ENCODE measurements around the gene PRKCD. TPM values are rescaled to one million over a fixed set of nuclear protein-coding genes. Genes with fewer than 3 reads are reported as not detected.
A peak's percentile ranks its signal among the peaks of the same experiment; 100 is the strongest.

PRKCD gene
- total RNA-seq, 1 experiment from 2014 or later, result 19.2 TPM

GRCh38 chr3:53164911-53165310 lies 3.9 kb downstream of the PRKCD start:
- ATAC-seq (no peak; the same call in 1 of the 2 replicates), DNase-seq (ENCODE audit: low spot score) (peak; percentile 39)
- H3K27ac Mint-ChIP-seq, result peak overlapping the region; percentile 63; the same call in 1 of the 2 replicates
- no peak overlapping the region for H3K4me3 Mint-ChIP-seq
- H3K4me1 Mint-ChIP-seq, result peaks cover 41% of the 10 kb centered on the region
- no peaks in the 10 kb centered on the region for H3K9me3 Mint-ChIP-seq
- no peaks in the 10 kb centered on the region for H3K36me3 Mint-ChIP-seq
- no peak for TF ChIP-seq ZNF423 (CRISPR knock-in tag; IDR thresholded peaks at IDR 0.05)
- no peak for TF ChIP-seq GTF2I (CRISPR knock-in tag; conservative IDR thresholded peaks at IDR 0.05)
- TF ChIP-seq SMAD4 (CRISPR knock-in tag; IDR thresholded peaks at IDR 0.05), result no peak
- no peak for TF ChIP-seq ERG (CRISPR knock-in tag; IDR thresholded peaks at IDR 0.05)
- no peak for TF ChIP-seq NFE2L1 (CRISPR knock-in tag; IDR thresholded peaks at IDR 0.05)
- ChIA-PET POLR2A (no interaction called here), CTCF (interaction anchor here (0.6 to 3.9 kb wide), 6 partner anchors 9 to 56 kb away, joined by 3 to 17 read pairs (median 5); no protein-coding TSS in a partner anchor)
- peaks cover 9% of the 10 kb centered on the region for H3K27me3 Mint-ChIP-seq (ENCODE audit: low read depth)

DNA sequence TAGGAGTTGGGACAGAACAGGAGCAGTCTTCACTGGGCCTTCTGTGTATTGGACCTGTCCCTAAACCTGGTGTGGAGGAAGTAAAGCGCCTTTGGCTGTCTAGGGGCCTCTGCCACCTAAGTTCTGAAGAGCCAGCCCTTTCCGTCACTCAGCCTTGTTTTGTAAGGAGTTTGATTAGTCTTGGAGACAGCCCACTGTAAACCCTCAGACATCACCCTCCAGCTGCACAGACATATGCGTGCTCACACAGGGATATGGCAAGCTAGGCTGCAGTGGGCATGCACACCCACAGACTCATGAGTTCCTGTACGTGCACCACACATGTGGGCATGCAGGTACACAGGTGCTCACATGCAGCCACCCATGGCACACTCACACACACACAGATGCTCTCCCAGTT lies 5.2 kb downstream of the PRKCD start:
- TF ChIP-seq, protein P1, sequence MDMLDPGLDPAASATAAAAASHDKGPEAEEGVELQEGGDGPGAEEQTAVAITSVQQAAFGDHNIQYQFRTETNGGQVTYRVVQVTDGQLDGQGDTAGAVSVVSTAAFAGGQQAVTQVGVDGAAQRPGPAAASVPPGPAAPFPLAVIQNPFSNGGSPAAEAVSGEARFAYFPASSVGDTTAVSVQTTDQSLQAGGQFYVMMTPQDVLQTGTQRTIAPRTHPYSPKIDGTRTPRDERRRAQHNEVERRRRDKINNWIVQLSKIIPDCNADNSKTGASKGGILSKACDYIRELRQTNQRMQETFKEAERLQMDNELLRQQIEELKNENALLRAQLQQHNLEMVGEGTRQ (CRISPR knock-in tag; IDR thresholded peaks at IDR 0.05), result no peak
- TF ChIP-seq E2F1 (CRISPR knock-in tag; IDR thresholded peaks at IDR 0.05), result no peak
- TF ChIP-seq SMAD4 (CRISPR knock-in tag; IDR thresholded peaks at IDR 0.05), result no peak
- TF ChIP-seq, protein P2, sequence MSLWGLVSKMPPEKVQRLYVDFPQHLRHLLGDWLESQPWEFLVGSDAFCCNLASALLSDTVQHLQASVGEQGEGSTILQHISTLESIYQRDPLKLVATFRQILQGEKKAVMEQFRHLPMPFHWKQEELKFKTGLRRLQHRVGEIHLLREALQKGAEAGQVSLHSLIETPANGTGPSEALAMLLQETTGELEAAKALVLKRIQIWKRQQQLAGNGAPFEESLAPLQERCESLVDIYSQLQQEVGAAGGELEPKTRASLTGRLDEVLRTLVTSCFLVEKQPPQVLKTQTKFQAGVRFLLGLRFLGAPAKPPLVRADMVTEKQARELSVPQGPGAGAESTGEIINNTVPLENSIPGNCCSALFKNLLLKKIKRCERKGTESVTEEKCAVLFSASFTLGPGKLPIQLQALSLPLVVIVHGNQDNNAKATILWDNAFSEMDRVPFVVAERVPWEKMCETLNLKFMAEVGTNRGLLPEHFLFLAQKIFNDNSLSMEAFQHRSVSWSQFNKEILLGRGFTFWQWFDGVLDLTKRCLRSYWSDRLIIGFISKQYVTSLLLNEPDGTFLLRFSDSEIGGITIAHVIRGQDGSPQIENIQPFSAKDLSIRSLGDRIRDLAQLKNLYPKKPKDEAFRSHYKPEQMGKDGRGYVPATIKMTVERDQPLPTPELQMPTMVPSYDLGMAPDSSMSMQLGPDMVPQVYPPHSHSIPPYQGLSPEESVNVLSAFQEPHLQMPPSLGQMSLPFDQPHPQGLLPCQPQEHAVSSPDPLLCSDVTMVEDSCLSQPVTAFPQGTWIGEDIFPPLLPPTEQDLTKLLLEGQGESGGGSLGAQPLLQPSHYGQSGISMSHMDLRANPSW (CRISPR knock-in tag; conservative IDR thresholded peaks at IDR 0.05; ENCODE audit: low read depth), result no peak
- no peak for TF ChIP-seq EMX1 (CRISPR knock-in tag; IDR thresholded peaks at IDR 0.05)
- no peak for TF ChIP-seq RELA (CRISPR knock-in tag; IDR thresholded peaks at IDR 0.05; ENCODE audit: borderline replicate concordance)
- no peak for TF ChIP-seq GRHL2 (CRISPR knock-in tag; IDR thresholded peaks at IDR 0.05; ENCODE audit: insufficient replicate concordance, severe bottlenecking)
- no peak for TF ChIP-seq ZSCAN18 (CRISPR knock-in tag; IDR thresholded peaks at IDR 0.05)
- TF ChIP-seq ETV6 (CRISPR knock-in tag; IDR thresholded peaks at IDR 0.05), result no peak
- TF ChIP-seq CBFB (CRISPR knock-in tag; IDR thresholded peaks at IDR 0.05; ENCODE audit: low read depth), result no peak
- TF ChIP-seq ZNF416 (CRISPR knock-in tag; IDR thresholded peaks at IDR 0.05), result no peak
- TF ChIP-seq, protein P3, sequence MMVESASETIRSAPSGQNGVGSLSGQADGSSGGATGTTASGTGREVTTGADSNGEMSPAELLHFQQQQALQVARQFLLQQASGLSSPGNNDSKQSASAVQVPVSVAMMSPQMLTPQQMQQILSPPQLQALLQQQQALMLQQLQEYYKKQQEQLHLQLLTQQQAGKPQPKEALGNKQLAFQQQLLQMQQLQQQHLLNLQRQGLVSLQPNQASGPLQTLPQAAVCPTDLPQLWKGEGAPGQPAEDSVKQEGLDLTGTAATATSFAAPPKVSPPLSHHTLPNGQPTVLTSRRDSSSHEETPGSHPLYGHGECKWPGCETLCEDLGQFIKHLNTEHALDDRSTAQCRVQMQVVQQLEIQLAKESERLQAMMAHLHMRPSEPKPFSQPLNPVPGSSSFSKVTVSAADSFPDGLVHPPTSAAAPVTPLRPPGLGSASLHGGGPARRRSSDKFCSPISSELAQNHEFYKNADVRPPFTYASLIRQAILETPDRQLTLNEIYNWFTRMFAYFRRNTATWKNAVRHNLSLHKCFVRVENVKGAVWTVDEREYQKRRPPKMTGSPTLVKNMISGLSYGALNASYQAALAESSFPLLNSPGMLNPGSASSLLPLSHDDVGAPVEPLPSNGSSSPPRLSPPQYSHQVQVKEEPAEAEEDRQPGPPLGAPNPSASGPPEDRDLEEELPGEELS (CRISPR knock-in tag; IDR thresholded peaks at IDR 0.05), result no peak
- CTCF ChIA-PET, result interaction anchor here (1.5 to 3.9 kb wide), 2 partner anchors 8 to 29 kb away, joined by 3 to 17 read pairs; no protein-coding TSS in a partner anchor
- Mint-ChIP-seq H3K27me3 (ENCODE audit: low read depth) (peaks cover 3% of the 10 kb centered on the region; the same call in 1 of the 2 replicates), H3K36me3 (no peaks in the 10 kb centered on the region), H3K4me1 (peaks cover 44% of the 10 kb centered on the region), H3K4me3 (no peak overlapping the region), H3K9me3 (no peaks in the 10 kb centered on the region), H3K27ac (0 out of 2 replicates have a peak overlapping the region, but pooled peaks have one; percentile 49)
- POLR2A ChIA-PET, result no interaction called here
- no peak for ATAC-seq
- no peak for DNase-seq (ENCODE audit: low spot score)
